ENCODE results near the gene MUTYH.

- TF ChIP-seq POLR2A (IDR thresholded peaks at IDR 0.05) (no peak), CTCF (IDR thresholded peaks at IDR 0.05) (no peak)
These were observed 8.5 kb downstream of the MUTYH start for GRCh38 chr1:45331436-45332345.

All from ovary (tissue), 3 donors.